Measurements from ENCODE around the gene KSR1. TPM values are rescaled to one million over a fixed set of nuclear protein-coding genes. Genes with fewer than 3 reads are reported as not detected.

The KSR1 gene
- total RNA-seq, 1 experiment from 2014 or later = 7.8 TPM

GRCh38 chr17:27568216-27568615, 112.0 kb downstream of the KSR1 start:
- no peak for DNase-seq (ENCODE audit: low spot score)

DNA sequence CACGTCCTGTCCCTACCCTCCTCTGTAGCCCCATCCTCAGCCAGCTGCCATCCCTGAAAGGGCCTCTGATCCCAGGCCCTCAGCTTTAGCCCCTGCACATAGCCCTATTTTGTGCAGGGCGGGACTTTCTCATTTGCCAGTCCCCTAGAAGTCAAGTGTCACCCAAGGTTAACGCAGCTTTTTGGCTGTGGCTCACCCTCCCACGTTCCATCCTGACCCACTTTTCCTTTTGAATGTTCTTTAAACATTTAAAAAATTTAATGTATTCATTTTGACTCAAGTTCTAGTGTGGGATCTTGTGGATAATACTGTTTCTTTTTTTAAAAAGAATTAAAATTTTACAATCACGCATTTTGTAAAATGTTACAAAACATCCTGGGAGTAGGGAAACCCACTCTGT, 112.6 kb downstream of the KSR1 start:
- no peak for DNase-seq (ENCODE audit: low spot score)

GRCh38 chr17:27569257-27569722, 113.0 kb downstream of the KSR1 start:
- DNase-seq (ENCODE audit: low spot score) = peak; percentile 52

- DNase-seq (ENCODE audit: low spot score) = no peak
These were observed 113.8 kb downstream of the KSR1 start for GRCh38 chr17:27569884-27570577.

DNA sequence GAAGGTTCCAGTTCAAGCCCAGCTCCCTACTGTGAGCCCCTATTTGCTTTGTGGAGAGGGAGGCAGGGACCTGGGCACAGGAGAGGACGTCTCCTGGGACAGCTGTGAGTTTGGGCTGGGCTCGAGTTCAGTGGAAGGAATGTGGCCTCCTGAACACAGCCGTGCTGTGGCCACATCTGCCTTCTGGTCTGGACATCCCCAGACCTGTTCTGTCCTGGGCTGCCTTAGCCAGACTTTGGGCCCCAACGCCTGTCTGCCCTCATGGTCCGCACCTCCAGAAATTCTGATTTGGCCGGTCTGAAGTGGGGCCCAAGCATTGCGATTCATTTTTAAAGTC, 114.3 kb downstream of the KSR1 start:
- no peak for DNase-seq (ENCODE audit: low spot score)

GRCh38 chr17:27571563-27572352, 115.5 kb downstream of the KSR1 start:
- DNase-seq (ENCODE audit: low spot score) = no peak

DNA sequence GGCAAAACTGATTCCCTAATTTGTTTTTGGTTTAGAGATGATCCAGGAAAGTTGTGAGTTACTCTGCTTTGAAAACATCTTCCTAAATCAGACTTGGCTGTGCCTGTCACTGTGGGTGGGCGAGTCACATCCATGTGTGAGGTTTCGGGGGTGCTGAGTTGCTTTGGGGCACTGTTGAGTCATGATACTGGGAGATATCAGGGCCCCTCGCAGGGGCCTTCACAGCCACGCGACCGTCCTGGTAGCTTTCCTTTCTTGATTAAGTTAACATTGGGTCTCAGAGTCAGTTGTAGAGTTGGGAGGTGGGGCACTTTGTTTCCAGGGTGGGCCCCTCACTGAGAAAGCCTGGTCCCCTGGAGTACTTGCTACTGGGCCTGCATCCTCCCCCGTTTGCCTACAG, 116.4 kb downstream of the KSR1 start:
- no peak for DNase-seq (ENCODE audit: low spot score)

GRCh38 chr17:27573548-27573947, 117.3 kb downstream of the KSR1 start:
- DNase-seq (ENCODE audit: low spot score) = no peak

GRCh38 chr17:27573971-27574525, 117.8 kb downstream of the KSR1 start:
- DNase-seq (ENCODE audit: low spot score) = no peak

DNA sequence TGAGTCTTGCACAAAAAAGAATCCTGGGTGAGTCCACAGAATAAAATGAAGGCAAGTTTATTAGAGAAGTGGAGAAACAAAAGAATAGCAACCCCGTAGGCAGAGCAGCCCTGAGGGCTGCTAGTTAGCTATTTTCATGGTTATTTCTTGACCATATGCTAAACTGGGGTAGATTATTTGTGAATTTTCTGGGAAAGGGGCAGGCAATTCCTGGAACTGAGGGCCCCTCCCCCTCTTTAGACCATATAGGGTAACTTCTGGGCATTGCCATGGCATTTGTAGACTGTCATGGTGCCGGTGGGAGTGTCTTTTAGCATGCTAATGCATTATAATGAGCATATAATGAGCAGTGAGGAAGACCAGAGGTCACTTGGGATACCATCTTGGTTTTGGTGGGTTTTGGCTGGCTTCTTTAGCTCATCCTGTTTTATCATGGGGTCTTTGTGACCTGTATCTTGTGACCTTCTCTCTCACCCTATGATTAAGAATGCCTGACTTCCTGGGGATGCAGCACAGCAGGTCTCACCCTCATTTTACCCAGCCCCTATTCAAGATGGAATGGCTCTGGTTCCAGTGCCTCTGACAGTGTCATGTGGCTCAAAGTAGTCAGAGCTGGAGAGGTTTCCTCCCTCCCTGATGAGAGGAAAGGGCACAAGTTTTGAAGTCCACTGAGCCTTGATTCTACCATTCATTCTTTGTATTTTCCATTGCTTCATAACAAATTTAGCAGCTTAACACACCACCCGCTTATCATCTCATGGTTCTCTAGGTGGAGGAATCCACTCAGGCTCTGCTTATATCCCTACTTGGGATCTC, 119.1 kb downstream of the KSR1 start:
- DNase-seq (ENCODE audit: low spot score) = no peak

DNA sequence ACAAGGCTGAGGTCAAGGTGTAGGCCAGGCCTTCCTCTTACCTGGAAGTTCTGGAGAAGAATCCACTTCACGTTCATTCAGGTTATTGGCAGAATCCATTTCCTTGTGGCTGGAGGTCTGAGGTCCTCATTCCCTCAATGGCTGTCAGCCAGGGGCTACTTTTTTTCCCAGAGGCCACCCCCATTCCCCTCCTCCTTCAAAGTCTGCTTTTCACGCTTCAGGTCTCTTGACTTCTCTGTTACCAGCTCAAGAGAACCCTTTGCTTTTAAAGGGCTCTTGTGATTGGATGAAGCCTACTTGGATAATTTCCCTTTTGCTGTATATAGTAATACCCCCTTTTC, 119.6 kb downstream of the KSR1 start:
- DNase-seq (ENCODE audit: low spot score) = no peak

DNA sequence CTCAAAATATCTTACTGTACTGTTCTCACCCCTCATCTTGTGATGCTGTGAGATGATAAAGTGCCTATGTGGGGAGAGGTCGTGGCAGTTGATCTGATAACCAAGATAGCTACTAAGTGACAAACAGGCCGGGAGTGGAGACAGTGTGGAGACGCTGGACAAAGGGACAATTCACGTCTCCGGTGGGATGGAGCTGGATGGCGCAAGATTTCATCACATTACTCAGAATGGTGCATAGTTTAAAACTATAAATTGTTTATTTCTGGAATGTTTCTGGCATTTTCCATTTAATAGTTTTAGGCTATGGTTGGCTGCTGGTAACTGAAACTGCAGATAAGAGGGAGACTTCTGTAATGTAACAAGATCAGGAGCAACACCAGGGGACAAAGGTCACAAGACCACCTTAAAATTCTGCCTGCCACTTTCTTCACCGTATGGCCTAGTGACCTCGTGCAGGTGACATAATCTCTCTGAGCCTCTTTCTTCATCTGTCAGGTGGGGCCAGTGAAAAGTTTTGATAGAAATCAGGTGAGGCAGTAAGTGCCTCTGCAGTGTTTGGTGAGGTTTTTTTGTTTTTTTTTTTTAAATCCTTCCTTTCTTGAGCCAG, 120.3 kb downstream of the KSR1 start:
- no peak for DNase-seq (ENCODE audit: low spot score)

- no peak for DNase-seq (ENCODE audit: low spot score)
These were observed 121.0 kb downstream of the KSR1 start for GRCh38 chr17:27577121-27577761.

- no peak for DNase-seq (ENCODE audit: low spot score)
These were observed 121.9 kb downstream of the KSR1 start for GRCh38 chr17:27577884-27578717.

DNA sequence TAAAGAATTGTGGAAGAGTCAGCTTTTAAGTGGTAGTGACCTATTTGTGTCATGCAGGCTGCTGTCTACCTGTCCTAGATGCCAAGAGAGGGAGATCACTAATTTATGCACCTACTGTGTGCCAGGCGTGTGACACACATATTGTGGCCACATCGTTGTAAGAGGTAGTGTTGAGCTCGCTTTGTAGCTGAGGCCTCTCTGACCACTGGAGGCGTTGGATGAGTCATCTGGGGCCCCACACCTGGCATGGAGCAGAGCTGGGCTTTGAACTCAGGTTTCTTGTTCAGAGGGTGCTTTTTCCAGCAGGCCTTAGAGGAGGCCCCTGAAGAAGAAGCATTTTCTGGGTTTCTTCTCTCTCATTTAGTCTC, 122.5 kb downstream of the KSR1 start:
- DNase-seq (ENCODE audit: low spot score) = no peak

DNA sequence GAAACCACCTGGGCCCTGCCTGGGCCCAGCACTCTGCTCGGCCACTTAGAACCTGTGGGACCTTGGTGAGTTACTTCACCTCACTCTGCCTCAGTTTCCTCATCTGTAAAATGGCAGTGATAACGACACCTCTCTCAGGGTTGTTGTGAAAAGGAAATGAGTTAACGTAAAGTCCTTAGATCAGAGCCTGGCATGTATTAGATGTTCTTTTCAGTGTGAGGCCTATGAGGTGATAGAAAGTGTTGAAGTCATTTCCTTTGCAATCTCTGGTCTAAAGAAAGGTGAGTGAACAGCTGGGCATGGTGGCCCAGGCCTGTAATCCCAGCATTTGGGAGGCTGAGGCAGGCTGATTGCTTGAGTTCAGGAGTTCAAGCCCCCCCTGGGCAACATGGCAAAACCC, 123.1 kb downstream of the KSR1 start:
- DNase-seq (ENCODE audit: low spot score) = no peak

DNA sequence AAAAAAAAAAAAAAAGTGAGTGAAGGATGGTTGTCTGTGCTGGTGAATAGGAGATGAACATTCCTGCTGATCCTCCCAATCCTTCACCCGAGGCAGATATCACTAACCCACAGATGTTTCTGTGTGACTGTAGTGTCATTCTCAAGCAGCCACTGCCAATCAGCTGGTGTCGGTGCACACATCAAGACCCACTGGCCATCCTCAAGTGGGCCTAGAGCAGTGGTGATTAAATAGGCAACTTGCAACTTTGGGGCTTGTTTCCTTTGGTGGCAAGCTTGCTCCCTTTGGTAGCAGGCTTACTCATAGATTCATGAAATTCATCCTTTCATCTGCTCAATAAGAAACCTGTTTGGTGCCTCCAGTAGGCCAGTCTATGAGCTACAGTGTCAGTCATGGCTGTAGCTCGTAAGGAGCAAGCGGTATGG, 123.7 kb downstream of the KSR1 start:
- no peak for DNase-seq (ENCODE audit: low spot score)

DNA sequence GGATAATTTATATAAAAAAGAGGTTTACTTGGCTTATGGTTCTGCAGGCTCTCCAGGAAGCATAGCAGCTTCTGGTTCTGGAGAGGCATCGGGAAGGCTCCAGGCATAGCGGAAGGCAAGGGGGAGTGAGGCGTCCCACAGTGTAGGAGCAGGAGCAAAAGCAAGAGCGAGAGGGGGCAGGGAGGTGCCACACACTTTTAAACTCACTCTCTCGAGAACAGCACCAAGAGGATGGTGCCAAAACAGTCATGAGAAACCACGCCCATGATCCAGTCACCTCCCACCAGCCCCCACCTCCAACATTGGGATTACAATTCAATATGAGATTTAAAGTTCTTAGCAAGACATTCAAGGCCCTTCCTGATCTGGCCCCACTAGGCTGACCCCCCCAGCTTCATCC, 124.8 kb downstream of the KSR1 start:
- DNase-seq (ENCODE audit: low spot score) = no peak

GRCh38 chr17:27582696-27583095, 126.4 kb downstream of the KSR1 start:
- no peak for DNase-seq (ENCODE audit: low spot score)

- DNase-seq (ENCODE audit: low spot score) = no peak
These were observed 129.0 kb downstream of the KSR1 start for GRCh38 chr17:27585153-27585681.
